ENCODE measurements around the gene NPY1R.

Gene NPY1R

GRCh38 chr4:163332526-163333406 is at the start of gene NPY1R:
Gene NPY1R, minus strand, starts transcription at chr4:163332596. Its CDS starts 6,042 bp downstream, at chr4:163326554.
- DNase-seq, result no peak

DNA sequence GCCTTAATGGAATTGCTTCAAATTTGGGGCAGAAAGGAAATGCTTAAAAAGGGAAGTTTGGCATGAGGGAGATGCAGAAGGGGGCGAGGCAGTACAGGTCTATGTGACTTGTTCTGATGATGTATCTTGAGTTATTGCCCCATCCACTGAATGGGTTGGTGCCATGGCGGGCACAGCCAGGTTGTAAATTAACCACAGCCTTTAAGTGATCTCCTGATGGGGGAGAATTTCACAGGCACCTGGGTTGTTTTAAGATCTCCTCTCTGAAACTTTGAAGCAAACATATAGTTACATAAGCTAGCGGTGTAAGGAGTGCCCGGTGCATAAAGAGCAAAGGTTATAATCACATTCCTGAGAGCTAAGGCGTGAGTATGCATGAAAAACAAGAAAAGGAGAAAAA is 48.3 kb upstream of the NPY1R start:
- no peak for DNase-seq

DNA sequence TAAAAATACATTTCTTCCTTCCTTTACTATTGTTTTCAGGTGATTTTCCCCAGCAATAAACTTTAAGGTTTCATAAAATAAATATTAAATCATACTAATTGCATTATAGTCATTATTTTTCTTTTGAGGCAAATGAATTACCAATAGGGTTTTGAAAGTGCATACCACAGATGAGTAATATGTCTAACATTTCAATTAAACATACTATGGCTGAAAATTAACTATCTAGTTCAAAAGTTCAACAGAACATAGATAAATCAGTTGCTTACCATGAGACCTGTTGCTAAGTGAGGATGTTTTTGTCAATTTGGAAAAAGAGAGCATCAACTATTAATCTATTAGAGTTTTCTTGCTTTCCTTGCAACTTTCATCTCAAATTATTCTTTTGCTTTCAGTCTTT is 46.3 kb upstream of the NPY1R start:
- no peak for DNase-seq

- no peak for DNase-seq
Measured at GRCh38 chr4:163372029-163372428, 39.6 kb upstream of the NPY1R start.

DNA sequence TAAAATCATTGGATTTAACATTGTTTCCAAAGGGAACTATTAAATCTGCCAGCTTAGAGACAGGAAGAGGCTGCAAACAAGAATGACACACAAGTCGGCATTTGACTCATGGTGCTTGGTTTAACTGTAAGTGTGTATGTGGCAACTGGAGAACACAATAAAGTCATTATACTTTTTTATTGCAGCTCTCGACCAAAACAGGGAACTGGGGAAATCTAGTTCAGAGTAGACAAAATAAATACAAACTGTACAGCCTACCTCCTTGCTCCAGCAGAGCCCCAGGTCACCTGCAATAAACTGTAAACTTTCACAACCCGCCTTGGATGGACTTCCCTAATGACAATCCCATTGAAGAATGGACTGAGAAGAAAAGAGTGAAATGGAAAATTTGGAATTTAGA is 35.3 kb upstream of the NPY1R start:
- no peak for DNase-seq

GRCh38 chr4:163356104-163356503 is 23.7 kb upstream of the NPY1R start:
- no peak for DNase-seq

DNA sequence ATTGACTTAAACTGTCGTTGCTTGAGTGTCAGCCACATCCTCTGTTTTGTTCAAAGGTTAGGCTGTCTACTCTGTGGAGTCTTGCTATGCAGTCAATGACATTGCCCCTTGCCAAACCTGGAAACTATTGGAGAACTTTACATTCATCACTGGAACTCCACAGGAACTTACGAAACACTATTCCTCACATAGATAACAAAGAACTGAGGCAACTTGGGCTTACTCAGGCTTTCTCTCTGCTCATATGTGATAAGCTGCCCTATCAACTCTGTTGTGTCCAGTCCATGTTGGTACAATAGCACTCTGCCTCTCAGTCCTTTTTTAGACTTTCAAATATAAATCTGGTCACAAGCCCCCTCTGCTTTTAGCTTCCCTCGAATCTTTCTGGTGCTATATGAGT is 20.7 kb upstream of the NPY1R start:
- no peak for DNase-seq

GRCh38 chr4:163350672-163351071 is 18.3 kb upstream of the NPY1R start:
- DNase-seq, result no peak

DNA sequence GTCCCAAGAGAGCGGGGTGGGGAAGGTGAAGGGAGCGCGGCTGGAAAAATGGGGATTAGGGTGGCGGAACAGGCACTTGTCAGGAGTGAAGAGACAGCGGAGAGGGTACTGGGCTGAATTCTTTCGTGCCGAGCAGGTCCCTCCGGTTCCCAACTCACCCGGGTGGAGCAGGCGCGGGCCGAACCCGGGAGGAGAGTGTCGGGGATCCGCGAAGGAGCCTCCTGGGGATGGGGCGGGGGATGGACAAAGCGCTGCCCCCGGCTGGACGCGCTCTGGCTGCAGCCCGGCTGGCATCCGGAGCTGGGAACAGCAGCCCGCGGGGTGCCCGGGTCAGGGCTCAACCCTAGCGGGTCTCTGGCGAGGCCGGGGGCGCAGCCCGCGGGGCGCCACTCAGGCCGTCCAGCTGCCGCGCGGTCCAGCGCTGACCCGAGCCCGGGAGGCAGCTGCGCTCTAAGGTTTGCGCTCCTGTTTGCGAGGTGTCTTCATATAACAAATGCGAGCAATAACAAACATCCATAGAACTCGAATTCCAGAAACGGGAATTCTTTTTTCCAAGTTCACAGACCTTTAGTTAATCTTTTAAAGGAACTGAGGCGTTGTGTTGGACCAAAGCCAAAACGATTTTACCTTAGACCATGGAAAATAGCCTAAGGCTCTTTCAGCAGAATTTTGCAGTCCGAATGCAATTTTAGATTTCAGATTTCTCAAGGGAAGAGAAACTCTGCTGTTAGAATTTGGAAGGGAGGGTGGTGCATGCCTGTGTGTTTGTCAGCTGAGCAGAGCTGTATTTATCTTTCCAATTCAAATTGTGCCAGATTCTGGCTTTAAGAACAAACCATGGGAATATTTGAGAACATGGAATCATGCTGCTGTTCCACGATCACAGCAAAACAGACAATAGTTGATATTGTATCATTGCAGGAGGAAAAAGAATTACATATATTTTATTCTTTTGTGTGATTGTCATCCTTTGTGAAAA is 12.0 kb upstream of the NPY1R start:
- DNase-seq, result no peak

- DNase-seq, result no peak
Measured at GRCh38 chr4:163343604-163344146, 11.3 kb upstream of the NPY1R start, which contains the start of gene NPY5R. Gene NPY5R, plus strand, starts transcription at chr4:163343892. Its CDS starts 6,382 bp downstream, at chr4:163350274.

GRCh38 chr4:163335384-163335783 is 3.0 kb upstream of the NPY1R start:
- DNase-seq, result no peak

- DNase-seq, result no peak
Measured at GRCh38 chr4:163331629-163332376, 593 bp downstream of the NPY1R start.

- DNase-seq, result no peak
Measured at GRCh38 chr4:163330916-163331628, 1.3 kb downstream of the NPY1R start.

- no peak for DNase-seq
Measured at GRCh38 chr4:163317110-163317509, 15.3 kb downstream of the NPY1R start.

GRCh38 chr4:163309466-163309865 is 22.9 kb downstream of the NPY1R start:
- DNase-seq, result no peak

DNA sequence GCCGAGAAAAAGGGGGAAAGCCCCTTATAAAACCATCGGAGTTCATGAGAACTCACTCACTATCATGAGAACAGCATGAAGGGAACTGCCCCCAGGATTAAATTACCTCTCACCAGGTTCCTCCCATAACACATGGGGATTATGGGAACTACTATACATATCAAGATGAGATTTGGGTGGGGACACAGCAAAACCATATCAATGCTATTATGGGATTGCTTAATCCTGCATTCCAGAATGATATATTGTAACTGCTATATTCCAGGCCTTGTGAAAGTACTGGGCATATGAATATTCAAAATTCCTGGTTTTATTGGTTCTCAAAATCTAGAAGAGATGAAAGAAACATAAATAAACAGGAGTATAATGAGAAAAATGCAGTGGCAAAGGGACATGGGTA is 29.3 kb downstream of the NPY1R start:
- no peak for DNase-seq

- DNase-seq, result no peak
Measured at GRCh38 chr4:163300445-163300844, 32.0 kb downstream of the NPY1R start.

- no peak for DNase-seq
Measured at GRCh38 chr4:163295138-163295537, 37.3 kb downstream of the NPY1R start.

DNA sequence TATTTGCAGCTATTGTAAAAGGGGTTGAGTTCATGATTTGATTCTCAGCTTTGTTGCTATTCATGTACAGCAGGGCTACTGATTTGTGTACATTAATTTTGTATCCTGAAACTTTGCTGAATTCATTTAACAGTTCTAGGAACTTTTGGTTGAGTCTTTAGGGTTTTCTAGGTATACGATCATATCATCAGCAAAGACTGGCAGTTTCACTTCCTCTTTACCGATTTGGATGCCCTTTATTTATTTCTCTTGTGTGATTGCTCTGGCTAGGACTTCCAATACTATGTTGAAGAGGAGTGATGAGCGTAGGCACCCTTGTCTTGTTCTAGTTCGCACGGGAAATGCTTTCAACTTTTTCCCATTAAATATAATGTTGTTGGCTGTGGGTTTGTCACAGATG is 48.1 kb downstream of the NPY1R start:
- DNase-seq, result no peak

DNA sequence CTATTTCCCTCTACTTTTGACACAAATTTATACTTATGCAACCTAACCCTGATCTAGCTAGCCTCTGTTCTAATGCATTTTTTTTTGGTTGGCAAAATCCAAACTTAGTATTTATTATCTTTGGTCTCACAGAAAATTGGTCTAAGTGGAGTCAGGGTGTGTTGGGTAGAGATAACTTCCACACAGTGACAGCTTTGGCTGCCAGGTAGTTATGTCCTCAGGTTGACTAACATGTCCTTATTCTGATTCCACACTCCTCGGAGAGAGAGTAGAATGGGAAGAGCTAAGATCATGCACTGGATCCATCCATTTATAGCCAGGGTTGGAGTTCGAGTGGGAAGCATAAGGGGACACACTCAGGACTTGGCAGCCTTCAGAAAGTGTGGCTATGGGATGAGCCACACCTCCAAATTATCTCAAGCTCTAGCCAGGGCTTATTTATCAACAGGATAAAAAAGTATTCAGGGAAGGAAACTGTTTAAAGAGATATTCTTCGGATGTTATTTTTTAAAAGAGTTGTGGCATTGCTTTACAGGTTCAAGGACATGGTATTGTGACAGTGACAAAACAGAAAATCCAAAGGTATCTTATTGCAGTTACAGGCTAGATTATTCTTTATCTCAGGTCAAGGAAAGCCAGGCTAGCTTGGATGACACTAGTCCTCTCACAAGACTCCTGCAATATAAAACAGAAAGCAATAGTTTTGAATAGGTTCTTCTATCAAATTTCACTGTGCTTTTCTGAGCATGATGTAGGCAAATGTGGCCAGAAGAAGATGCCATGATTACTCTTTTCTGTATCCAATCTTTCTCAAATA is 51.5 kb downstream of the NPY1R start:
- DNase-seq, result no peak

DNA sequence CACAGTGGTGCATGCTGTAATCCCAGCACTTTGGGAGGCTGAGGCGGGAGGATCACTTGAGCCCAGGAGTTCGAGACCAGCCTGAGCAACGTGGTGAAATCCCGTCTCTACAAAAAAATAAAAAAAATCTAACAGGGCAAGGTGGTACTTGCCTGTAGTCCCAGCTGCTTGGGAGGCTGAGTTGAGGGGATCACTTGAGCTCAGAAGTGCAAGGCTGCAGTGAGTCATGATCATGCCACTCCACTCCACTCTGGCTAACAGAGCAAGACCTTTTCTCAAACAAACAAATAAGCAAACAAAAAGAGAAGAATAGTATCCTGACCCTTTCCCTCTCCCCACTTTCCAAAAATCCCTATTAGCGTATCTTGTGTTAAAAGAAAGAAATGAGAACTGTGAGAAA is 52.7 kb downstream of the NPY1R start:
- DNase-seq, result no peak
